ENCODE data around the gene BRD4.
"Not testable (repeated sequence)": the region's sequence is repeated elsewhere in the genome, so short reads cannot be mapped to it uniquely, and the experiment has no call there.

BRD4 gene

GRCh38 chr19:15353908-15354307 lies 21.6 kb upstream of the BRD4 start:
- DNase-seq (ENCODE audit: low read depth in 1 of 2, low spot score in 1 of 2) = no peak
- in situ Hi-C loops (cut with HindIII; ENCODE audit: low pct_unique_long_range_greater_than_20kb, low sequenced_read_pairs) = no loop called here
- no peak for TF ChIP-seq JUND (IDR thresholded peaks at IDR 0.05; ENCODE audit: low read depth)

GRCh38 chr19:15352535-15352934 lies 20.2 kb upstream of the BRD4 start:
- in situ Hi-C loops (cut with HindIII; ENCODE audit: low pct_unique_long_range_greater_than_20kb, low sequenced_read_pairs); DNase-seq (ENCODE audit: low read depth in 1 of 2, low spot score in 1 of 2): not testable (repeated sequence)

- DNase-seq (ENCODE audit: low read depth in 1 of 2, low spot score in 1 of 2); in situ Hi-C loops (cut with HindIII; ENCODE audit: low pct_unique_long_range_greater_than_20kb, low sequenced_read_pairs): not testable (repeated sequence)
Measured at GRCh38 chr19:15341328-15341727, 9.0 kb upstream of the BRD4 start.

GRCh38 chr19:15340086-15340485 lies 7.7 kb upstream of the BRD4 start:
- no peak for TF ChIP-seq JUND (IDR thresholded peaks at IDR 0.05; ENCODE audit: low read depth)
- DNase-seq (ENCODE audit: low read depth in 1 of 2, low spot score in 1 of 2) = no peak
- in situ Hi-C loops (cut with HindIII; ENCODE audit: low pct_unique_long_range_greater_than_20kb, low sequenced_read_pairs) = no loop called here

GRCh38 chr19:15337202-15337601 lies 4.9 kb upstream of the BRD4 start:
- in situ Hi-C loops (cut with HindIII; ENCODE audit: low pct_unique_long_range_greater_than_20kb, low sequenced_read_pairs) = no loop called here
- DNase-seq (ENCODE audit: low read depth in 1 of 2, low spot score in 1 of 2) = no peak

GRCh38 chr19:15335992-15336391 lies 3.7 kb upstream of the BRD4 start:
- in situ Hi-C loops (cut with HindIII; ENCODE audit: low pct_unique_long_range_greater_than_20kb, low sequenced_read_pairs); DNase-seq (ENCODE audit: low read depth in 1 of 2, low spot score in 1 of 2): not testable (repeated sequence)

More at GRCh38 chr19:15337202-15337601, 4.9 kb upstream of the BRD4 start:
- no peak for TF ChIP-seq JUND (IDR thresholded peaks at IDR 0.05; ENCODE audit: low read depth)

- in situ Hi-C loops (cut with HindIII; ENCODE audit: low pct_unique_long_range_greater_than_20kb, low sequenced_read_pairs) = no loop called here
- peak; percentile 43 to 44 for DNase-seq (ENCODE audit: low read depth in 1 of 2, low spot score in 1 of 2)
- TF ChIP-seq JUND (IDR thresholded peaks at IDR 0.05; ENCODE audit: low read depth) = no peak
Measured at GRCh38 chr19:15331419-15332310, 674 bp downstream of the BRD4 start.

GRCh38 chr19:15330801-15331418 lies 1.4 kb downstream of the BRD4 start:
- no peak for TF ChIP-seq JUND (IDR thresholded peaks at IDR 0.05; ENCODE audit: low read depth)
- DNase-seq (ENCODE audit: low read depth in 1 of 2, low spot score in 1 of 2) = peak; percentile 45 to 50
- in situ Hi-C loops (cut with HindIII; ENCODE audit: low pct_unique_long_range_greater_than_20kb, low sequenced_read_pairs) = no loop called here

- no peak for TF ChIP-seq JUND (IDR thresholded peaks at IDR 0.05; ENCODE audit: low read depth)
- DNase-seq (ENCODE audit: low read depth in 1 of 2, low spot score in 1 of 2) = no peak
- in situ Hi-C loops (cut with HindIII; ENCODE audit: low pct_unique_long_range_greater_than_20kb, low sequenced_read_pairs) = no loop called here
Measured at GRCh38 chr19:15328312-15328711, 4.0 kb downstream of the BRD4 start.

- no peak for DNase-seq (ENCODE audit: low read depth in 1 of 2, low spot score in 1 of 2)
- in situ Hi-C loops (cut with HindIII; ENCODE audit: low pct_unique_long_range_greater_than_20kb, low sequenced_read_pairs) = no loop called here
- no peak for TF ChIP-seq JUND (IDR thresholded peaks at IDR 0.05; ENCODE audit: low read depth)
Measured at GRCh38 chr19:15324791-15325519, 7.4 kb downstream of the BRD4 start.

- DNase-seq (ENCODE audit: low read depth in 1 of 2, low spot score in 1 of 2) = peak in 1 of 2 experiments; percentile 43
- in situ Hi-C loops (cut with HindIII; ENCODE audit: low pct_unique_long_range_greater_than_20kb, low sequenced_read_pairs) = no loop called here
- TF ChIP-seq JUND (IDR thresholded peaks at IDR 0.05; ENCODE audit: low read depth) = no peak
Measured at GRCh38 chr19:15323496-15324235, 8.7 kb downstream of the BRD4 start.

GRCh38 chr19:15321739-15322138 lies 10.6 kb downstream of the BRD4 start:
- in situ Hi-C loops (cut with HindIII; ENCODE audit: low pct_unique_long_range_greater_than_20kb, low sequenced_read_pairs) = no loop called here
- no peak for TF ChIP-seq JUND (IDR thresholded peaks at IDR 0.05; ENCODE audit: low read depth)
- DNase-seq (ENCODE audit: low read depth in 1 of 2, low spot score in 1 of 2) = no peak

Data from T47D (cell line).